ENCODE data around the gene SHBG.

GRCh38 chr17:7583253-7584109 lies 46.5 kb upstream of the SHBG start, which contains the start of gene MPDU1:
- TF ChIP-seq, protein P1, sequence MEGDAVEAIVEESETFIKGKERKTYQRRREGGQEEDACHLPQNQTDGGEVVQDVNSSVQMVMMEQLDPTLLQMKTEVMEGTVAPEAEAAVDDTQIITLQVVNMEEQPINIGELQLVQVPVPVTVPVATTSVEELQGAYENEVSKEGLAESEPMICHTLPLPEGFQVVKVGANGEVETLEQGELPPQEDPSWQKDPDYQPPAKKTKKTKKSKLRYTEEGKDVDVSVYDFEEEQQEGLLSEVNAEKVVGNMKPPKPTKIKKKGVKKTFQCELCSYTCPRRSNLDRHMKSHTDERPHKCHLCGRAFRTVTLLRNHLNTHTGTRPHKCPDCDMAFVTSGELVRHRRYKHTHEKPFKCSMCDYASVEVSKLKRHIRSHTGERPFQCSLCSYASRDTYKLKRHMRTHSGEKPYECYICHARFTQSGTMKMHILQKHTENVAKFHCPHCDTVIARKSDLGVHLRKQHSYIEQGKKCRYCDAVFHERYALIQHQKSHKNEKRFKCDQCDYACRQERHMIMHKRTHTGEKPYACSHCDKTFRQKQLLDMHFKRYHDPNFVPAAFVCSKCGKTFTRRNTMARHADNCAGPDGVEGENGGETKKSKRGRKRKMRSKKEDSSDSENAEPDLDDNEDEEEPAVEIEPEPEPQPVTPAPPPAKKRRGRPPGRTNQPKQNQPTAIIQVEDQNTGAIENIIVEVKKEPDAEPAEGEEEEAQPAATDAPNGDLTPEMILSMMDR (conservative IDR thresholded peaks at IDR 0.05 in 1 of 2, IDR thresholded peaks at IDR 0.05 in 1 of 2; ENCODE audit: low read depth in 1 of 2, low read length in 2 of 2), result no peak
- TF ChIP-seq EZH2 (IDR thresholded peaks at IDR 0.05; ENCODE audit: low read length, missing control alignments), result no peak

Data from fibroblast of lung (primary cell).